ENCODE results near the gene ABCC4.

GRCh38 chr13:95154413-95154886 is 146.8 kb downstream of the ABCC4 start:
- peak in 1 of 6 experiments; percentile 19 for TF ChIP-seq CTCF (IDR thresholded peaks at IDR 0.05)
- TF ChIP-seq POLR2A (IDR thresholded peaks at IDR 0.05), result no peak
